H9 (cell line): Measurements from ENCODE around the gene HP1BP3. TPM values are rescaled to one million over a fixed set of nuclear protein-coding genes. Genes with fewer than 3 reads are reported as not detected.

Experiments
- DNase-seq: peaks from one replicate; pipeline ENCODE4 v3.0.0-alpha.2; 2017
- H2AFZ ChIP-seq: one replicate; pipeline ENCODE4 v1.6.1; 2013; ENCODE audit warnings: mild to moderate bottlenecking, low read length, control low read depth, moderate library complexity
- H2AK5ac ChIP-seq: 2 replicates; pipeline ENCODE4 v1.6.1; 2013; ENCODE audit warnings: low read length, control low read depth, mixed read lengths; ENCODE audit not compliant: insufficient read length
- H2BK120ac ChIP-seq: one replicate; pipeline ENCODE4 v1.6.1; 2013; ENCODE audit warnings: low read depth, mild to moderate bottlenecking, low read length, control low read depth, inconsistent platforms; ENCODE audit not compliant: poor library complexity, severe bottlenecking
- H2BK12ac ChIP-seq: 2 replicates; pipeline ENCODE4 v1.6.1; 2013; ENCODE audit warnings: low read length, control low read depth, mixed read lengths, low read depth; ENCODE audit not compliant: insufficient read length
- H2BK15ac ChIP-seq: 2 replicates; pipeline ENCODE4 v1.6.1; 2013; ENCODE audit warnings: low read depth, low read length, control low read depth
- H2BK20ac ChIP-seq: one replicate; pipeline ENCODE4 v1.6.1; 2013; ENCODE audit warnings: low read depth, mild to moderate bottlenecking, low read length, control low read depth, inconsistent platforms; ENCODE audit not compliant: poor library complexity, severe bottlenecking
- H2BK5ac ChIP-seq: 2 replicates; pipeline ENCODE4 v1.6.1; 2013; ENCODE audit warnings: low read length, control low read depth, mixed read lengths; ENCODE audit not compliant: insufficient read length
- H3K14ac ChIP-seq: 2 replicates; pipeline ENCODE4 v1.6.1; 2013; ENCODE audit warnings: low read length, control low read depth; ENCODE audit not compliant: insufficient read depth
- H3K18ac ChIP-seq: 2 replicates; pipeline ENCODE4 v1.6.1; 2013; ENCODE audit warnings: low read depth, mild to moderate bottlenecking, mixed read lengths, low read length, control low read depth; ENCODE audit not compliant: insufficient read length
- H3K23ac ChIP-seq: 2 replicates; pipeline ENCODE4 v1.6.1; 2013; ENCODE audit warnings: low read length, control low read depth, mixed read lengths, low read depth; ENCODE audit not compliant: insufficient read length
- H3K23me2 ChIP-seq: 2 replicates; pipeline ENCODE4 v1.6.1; 2013; ENCODE audit warnings: low read depth, mild to moderate bottlenecking, mixed read lengths, low read length, control low read depth; ENCODE audit not compliant: insufficient read length, poor library complexity, severe bottlenecking
- H3K27ac ChIP-seq: 2 replicates; pipeline ENCODE4 v1.5.1; 2013; ENCODE audit warnings: low read length, control low read depth, mixed read lengths, low read depth; ENCODE audit not compliant: insufficient read length
- H3K27me3 ChIP-seq: 2 replicates; pipeline ENCODE4 v1.6.1; 2013; ENCODE audit warnings: low read length, control low read depth, inconsistent platforms; ENCODE audit not compliant: insufficient read depth
- H3K4ac ChIP-seq: 2 replicates; pipeline ENCODE4 v1.6.1; 2013; ENCODE audit warnings: low read depth, mild to moderate bottlenecking, control low read depth, inconsistent platforms, low read length, moderate library complexity
- H3K4me1 ChIP-seq: 2 replicates; pipeline ENCODE4 v1.6.1; 2013; ENCODE audit warnings: low read length, control low read depth, inconsistent platforms; ENCODE audit not compliant: insufficient read depth
- H3K4me2 ChIP-seq: 2 replicates; pipeline ENCODE4 v1.6.1; 2013; ENCODE audit warnings: low read length, control low read depth, mixed read lengths; ENCODE audit not compliant: insufficient read length, insufficient read depth
- H3K56ac ChIP-seq: 2 replicates; pipeline ENCODE4 v1.6.1; 2013; ENCODE audit warnings: low read depth, mild to moderate bottlenecking, mixed read lengths, low read length, control low read depth; ENCODE audit not compliant: insufficient read length
- H3K79me1 ChIP-seq: 2 replicates; pipeline ENCODE4 v1.6.1; 2013; ENCODE audit warnings: low read depth, mild to moderate bottlenecking, moderate library complexity, low read length, control low read depth, inconsistent platforms; ENCODE audit not compliant: insufficient read depth, poor library complexity, severe bottlenecking
- H3K79me2 ChIP-seq: 2 replicates; pipeline ENCODE4 v1.6.1; 2013; ENCODE audit warnings: low read length, control low read depth, inconsistent platforms; ENCODE audit not compliant: insufficient read depth
- H3K9ac ChIP-seq: 2 replicates; pipeline ENCODE4 v1.6.1; 2013; ENCODE audit warnings: low read length, control low read depth, mixed read lengths; ENCODE audit not compliant: insufficient read length; ENCODE audit errors: extremely low read depth
- H3K9me3 ChIP-seq: one replicate; pipeline ENCODE4 v1.6.1; 2013; ENCODE audit warnings: low read depth, low read length, inconsistent platforms; ENCODE audit not compliant: control insufficient read depth
- H3T11ph ChIP-seq: one replicate; pipeline ENCODE4 v1.6.1; 2013; ENCODE audit warnings: mild to moderate bottlenecking, low read length, control low read depth, inconsistent platforms
- H4K20me1 ChIP-seq: one replicate; pipeline ENCODE4 v1.6.1; 2013; ENCODE audit not compliant: control insufficient read depth, insufficient read length, insufficient read depth
- H4K5ac ChIP-seq: 2 replicates; pipeline ENCODE4 v1.6.1; 2013; ENCODE audit warnings: low read depth, mild to moderate bottlenecking, mixed read lengths, low read length, control low read depth; ENCODE audit not compliant: insufficient read length
- H4K8ac ChIP-seq: replicated peaks from 2 replicates; pipeline ENCODE4 v1.6.1; 2013; ENCODE audit warnings: low read length, control low read depth, mixed read lengths, low read depth; ENCODE audit not compliant: insufficient read length
- H4K91ac ChIP-seq: 2 replicates; pipeline ENCODE4 v1.6.1; 2013; ENCODE audit warnings: low read depth, mild to moderate bottlenecking, moderate library complexity, mixed read lengths, low read length, control low read depth; ENCODE audit not compliant: insufficient read length
- H3K27ac Mint-ChIP-seq, 3 experiments: 2 replicates in 2 of 3; 3 replicates in 1 of 3; pipeline ENCODE4 v1.8.0; 2020 to 2021; ENCODE audit warnings: mixed read lengths in 3 of 3, mild to moderate bottlenecking in 1 of 3, moderate library complexity in 1 of 3
- H3K27me3 Mint-ChIP-seq: 2 replicates; pipeline ENCODE4 v1.8.0; 2021; ENCODE audit warnings: low read depth, mild to moderate bottlenecking, moderate library complexity, mixed read lengths
- H3K36me3 Mint-ChIP-seq, 3 experiments: 2 replicates in 2 of 3; 3 replicates in 1 of 3; pipeline ENCODE4 v1.8.0; 2020 to 2021; ENCODE audit warnings: low read depth in 3 of 3, mixed read lengths in 3 of 3; ENCODE audit not compliant: insufficient read depth in 1 of 3
- H3K4me1 Mint-ChIP-seq, 2 experiments: 2 replicates each; pipeline ENCODE4 v1.8.0; 2020; ENCODE audit warnings: mixed read lengths in 2 of 2
- H3K4me3 Mint-ChIP-seq, 2 experiments: 2 replicates in 1 of 2; 3 replicates in 1 of 2; pipeline ENCODE4 v1.8.0; 2020 to 2021; ENCODE audit warnings: mild to moderate bottlenecking in 2 of 2, mixed read lengths in 2 of 2, moderate library complexity in 1 of 2
- H3K9me3 Mint-ChIP-seq, 2 experiments: 2 replicates in 1 of 2; 3 replicates in 1 of 2; pipeline ENCODE4 v1.8.0; 2020; ENCODE audit warnings: mild to moderate bottlenecking in 2 of 2, mixed read lengths in 2 of 2, moderate library complexity in 1 of 2
- WGBS: extraction: QIAGEN DNeasy Blood & Tissue Kit; methylation state at CpG from one replicate; pipeline ENCODE4 v1.1.7; 2013; ENCODE audit warnings: missing lambda C conversion rate, low lambda C conversion rate, mixed read lengths; ENCODE audit not compliant: insufficient read length; ENCODE audit errors: extremely low coverage; 5-methylcytosine and 5-hydroxymethylcytosine counted together
- total RNA-seq: library from RNA; stranded (reverse); gene quantifications from 2 replicates; pipeline ENCODE4 v1.2.1, GENCODE V29; 2021
- TF ChIP-seq, protein P1 (sequence below): fragments of 200-600 bp; sonication (generic); conservative IDR thresholded peaks from 3 replicates; pipeline ENCODE4 v1.8.0; 2021; ENCODE audit warnings: antibody characterized with exemption, mild to moderate bottlenecking

The HP1BP3 gene
- total RNA-seq, 1 experiment from 2014 or later, result 127 TPM

DNA sequence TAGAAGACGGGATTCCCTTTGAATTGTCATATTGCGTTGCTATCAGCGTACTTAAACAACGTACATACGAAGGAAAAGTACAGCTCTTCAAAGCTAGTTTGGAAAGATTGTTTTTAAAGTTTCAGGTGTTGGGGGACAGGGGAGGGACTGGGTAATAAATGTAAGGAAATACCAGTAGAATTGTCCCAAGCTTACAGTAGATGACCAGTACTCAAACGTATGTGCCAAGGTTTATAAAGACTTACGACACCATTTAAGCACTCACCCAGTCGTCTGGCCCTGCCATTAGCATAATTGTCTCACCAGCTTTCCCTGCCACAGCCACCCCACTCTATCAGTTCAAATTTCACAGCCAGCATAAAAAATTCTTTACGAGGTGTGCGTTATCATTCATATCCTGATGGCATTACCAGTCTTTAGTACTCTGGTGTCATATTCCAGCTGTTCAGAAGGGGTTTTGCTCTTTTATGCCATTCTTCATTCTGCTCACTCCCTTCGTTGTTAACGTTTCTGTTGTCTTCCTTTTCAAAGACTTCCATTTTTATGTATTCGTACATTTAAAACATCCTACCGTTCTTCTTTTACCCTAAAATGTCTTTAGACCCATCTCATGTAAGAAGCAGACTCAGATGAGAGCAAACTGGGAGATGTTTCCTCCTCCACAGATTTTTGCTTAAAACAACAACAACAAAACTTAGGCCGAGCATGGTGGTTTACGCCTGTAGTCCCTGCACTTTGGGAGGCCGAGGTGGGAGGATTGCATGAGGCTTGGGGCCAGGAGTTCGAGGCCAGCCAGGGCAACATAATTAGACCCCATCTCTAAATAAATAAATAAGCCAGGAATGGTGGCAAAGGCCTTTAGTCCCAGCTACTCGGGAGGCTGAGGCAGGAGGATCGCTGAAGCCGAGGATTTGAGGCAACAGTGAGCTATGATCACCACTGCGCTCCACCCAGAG lies 1.0 kb upstream of the HP1BP3 start:
- no peak overlapping the region for H2BK5ac ChIP-seq
- H3K79me1 ChIP-seq, result peaks cover 5% of the 10 kb centered on the region
- H4K8ac ChIP-seq, result no peak overlapping the region
- TF ChIP-seq, protein P1, sequence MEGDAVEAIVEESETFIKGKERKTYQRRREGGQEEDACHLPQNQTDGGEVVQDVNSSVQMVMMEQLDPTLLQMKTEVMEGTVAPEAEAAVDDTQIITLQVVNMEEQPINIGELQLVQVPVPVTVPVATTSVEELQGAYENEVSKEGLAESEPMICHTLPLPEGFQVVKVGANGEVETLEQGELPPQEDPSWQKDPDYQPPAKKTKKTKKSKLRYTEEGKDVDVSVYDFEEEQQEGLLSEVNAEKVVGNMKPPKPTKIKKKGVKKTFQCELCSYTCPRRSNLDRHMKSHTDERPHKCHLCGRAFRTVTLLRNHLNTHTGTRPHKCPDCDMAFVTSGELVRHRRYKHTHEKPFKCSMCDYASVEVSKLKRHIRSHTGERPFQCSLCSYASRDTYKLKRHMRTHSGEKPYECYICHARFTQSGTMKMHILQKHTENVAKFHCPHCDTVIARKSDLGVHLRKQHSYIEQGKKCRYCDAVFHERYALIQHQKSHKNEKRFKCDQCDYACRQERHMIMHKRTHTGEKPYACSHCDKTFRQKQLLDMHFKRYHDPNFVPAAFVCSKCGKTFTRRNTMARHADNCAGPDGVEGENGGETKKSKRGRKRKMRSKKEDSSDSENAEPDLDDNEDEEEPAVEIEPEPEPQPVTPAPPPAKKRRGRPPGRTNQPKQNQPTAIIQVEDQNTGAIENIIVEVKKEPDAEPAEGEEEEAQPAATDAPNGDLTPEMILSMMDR, result no peak
- peak overlapping the region; percentile 90 to 97 for H3K4me3 Mint-ChIP-seq
- no peak overlapping the region for H2AK5ac ChIP-seq
- peak overlapping the region; percentile 97 to 99 (median 98) for H3K27ac Mint-ChIP-seq
- no peaks in the 10 kb centered on the region; a peak in 1 of 5 replicates for H3K9me3 Mint-ChIP-seq
- no peak overlapping the region for H2BK15ac ChIP-seq
- no peaks in the 10 kb centered on the region for H3K27me3 ChIP-seq
- WGBS, result 100% methylated on average over 2 of the region's 22 CpGs
- H2BK20ac ChIP-seq, result no peak overlapping the region
- H4K91ac ChIP-seq, result no peak overlapping the region
- H3K36me3 Mint-ChIP-seq, result peaks cover 0 to 5% (median 0%) of the 10 kb centered on the region in 3 experiments; a peak in 3 of 7 replicates
- H2BK12ac ChIP-seq, result no peak overlapping the region
- H3K56ac ChIP-seq, result no peak overlapping the region
- H3K4me1 Mint-ChIP-seq, result peaks cover 21 to 24% of the 10 kb centered on the region in 2 experiments
- H3K23me2 ChIP-seq, result peaks cover 8% of the 10 kb centered on the region
- H4K5ac ChIP-seq, result no peak overlapping the region
- H3K4me1 ChIP-seq, result no peaks in the 10 kb centered on the region
- peak overlapping the region; percentile 91 for H3K9ac ChIP-seq
- no peak overlapping the region for H2BK120ac ChIP-seq
- peak overlapping the region; percentile 72 for H3T11ph ChIP-seq
- H3K27me3 Mint-ChIP-seq, result 0 out of 2 replicates have a peak, but pooled peaks cover 2% of the 10 kb centered on the region
- H3K27ac ChIP-seq, result peak overlapping the region; percentile 78
- no peak for DNase-seq
- H3K4me2 ChIP-seq, result peak overlapping the region; percentile 97
- no peaks in the 10 kb centered on the region for H3K9me3 ChIP-seq
- no peak overlapping the region for H3K23ac ChIP-seq
- H3K18ac ChIP-seq, result peak overlapping the region; percentile 81
- peaks cover 13% of the 10 kb centered on the region for H3K79me2 ChIP-seq
- no peak overlapping the region; the same call in 1 of the 2 replicates for H3K14ac ChIP-seq
- no peak overlapping the region for H3K4ac ChIP-seq
- H4K20me1 ChIP-seq, result no peaks in the 10 kb centered on the region
- H2AFZ ChIP-seq, result no peak overlapping the region
